PC-3 (cell line): ENCODE results near the gene TTYH2. TPM values are rescaled to one million over a fixed set of nuclear protein-coding genes. Genes with fewer than 3 reads are reported as not detected.
"Not testable (repeated sequence)": the region's sequence is repeated elsewhere in the genome, so short reads cannot be mapped to it uniquely, and the experiment has no call there.

Experiments used
- ATAC-seq: fragments of 200-7000 bp; cut with Tn5 transposase; 2 replicates; pipeline ENCODE4 v1.9.1; 2020; ENCODE audit warnings: mild to moderate bottlenecking, moderate library complexity
- BruUV-seq: library from RNA; stranded (reverse); fragments of 400-500 nt; replicated peaks from 2 replicates; lab custom pipeline; 2021; lab: Mats Ljungman, UMichigan
- CTCF ChIA-PET: fragments of 300-600 bp; sonication (Branson Sonifier 250); formaldehyde crosslinking; loops from one replicate; lab custom pipeline; 2022; ENCODE audit warnings: antibody characterized with exemption; lab: Charles Lee
- POLR2A ChIA-PET: fragments of 300-600 bp; sonication (Branson Sonifier 250); formaldehyde crosslinking; loops from one replicate; lab custom pipeline; 2022; ENCODE audit warnings: antibody characterized with exemption; ENCODE audit not compliant: unreplicated experiment; lab: Charles Lee
- DNase-seq: peaks from one replicate; pipeline ENCODE4 v3.0.0-alpha.2; 2015
- H2AFZ ChIP-seq: fragments of 300-600 bp; sonication (generic); 2 replicates; pipeline ENCODE4 v1.6.0; 2016; ENCODE audit warnings: antibody characterized with exemption, low read length
- H3F3A ChIP-seq: fragments of 300-600 bp; sonication (generic); one replicate; pipeline ENCODE4 v1.6.0; 2017; ENCODE audit warnings: antibody characterized with exemption, low read length, control low read depth, mild to moderate bottlenecking; ENCODE audit not compliant: unreplicated experiment
- H3K27ac ChIP-seq: fragments of 300-600 bp; sonication (generic); 2 replicates; pipeline ENCODE4 v1.5.1; 2016; ENCODE audit warnings: mild to moderate bottlenecking, low read length
- H3K27me3 ChIP-seq: fragments of 300-600 bp; sonication (generic); 2 replicates; pipeline ENCODE4 v1.6.1; 2016; ENCODE audit warnings: low read length, mixed read lengths
- H3K36me3 ChIP-seq: fragments of 300-600 bp; sonication (generic); 2 replicates; pipeline ENCODE4 v1.6.1; 2016; ENCODE audit warnings: low read depth, mixed run types, low read length, mixed read lengths
- H3K4me1 ChIP-seq: fragments of 300-600 bp; sonication (generic); 2 replicates; pipeline ENCODE4 v1.5.1; 2016; ENCODE audit warnings: low read length; ENCODE audit not compliant: insufficient read depth
- H3K4me2 ChIP-seq: fragments of 300-600 bp; sonication (generic); 2 replicates; pipeline ENCODE4 v1.6.0; 2016; ENCODE audit warnings: low read length
- H3K4me3 ChIP-seq: fragments of 300-600 bp; sonication (generic); 2 replicates; pipeline ENCODE4 v1.5.1; 2016; ENCODE audit warnings: mild to moderate bottlenecking, low read length, mixed read lengths
- H3K79me2 ChIP-seq: fragments of 300-600 bp; sonication (generic); 2 replicates; pipeline ENCODE4 v1.6.1; 2017; ENCODE audit warnings: low read length, mixed read lengths
- H3K9ac ChIP-seq: fragments of 300-600 bp; sonication (generic); 2 replicates; pipeline ENCODE4 v1.6.0; 2016; ENCODE audit warnings: mild to moderate bottlenecking, low read length
- H3K9me2 ChIP-seq: fragments of 300-600 bp; sonication (generic); replicated peaks from 2 replicates; pipeline ENCODE4 v1.6.1; 2016; ENCODE audit warnings: mixed run types, low read length, mixed read lengths
- H3K9me3 ChIP-seq: fragments of 300-600 bp; sonication (generic); 2 replicates; pipeline ENCODE4 v1.6.1; 2016; ENCODE audit warnings: low read length, mixed read lengths
- H4K20me1 ChIP-seq: fragments of 300-600 bp; sonication (generic); 2 replicates; pipeline ENCODE4 v1.6.1; 2016; ENCODE audit warnings: low read length, mixed read lengths
- EZH2 ChIP-seq: fragments of 300-600 bp; sonication (generic); IDR thresholded peaks from one replicate; pipeline ENCODE4 v1.6.1; 2017; ENCODE audit warnings: antibody characterized with exemption, mild to moderate bottlenecking, low read length; ENCODE audit not compliant: unreplicated experiment
- EZH2phosphoT487 ChIP-seq: fragments of 300-600 bp; sonication (generic); IDR thresholded peaks from 2 replicates; pipeline ENCODE4 v1.6.1; 2018; ENCODE audit warnings: mild to moderate bottlenecking, antibody characterized with exemption, low read length, borderline replicate concordance
- intact Hi-C: fragments of 100-400 bp; cut with micrococcal nuclease; formaldehyde crosslinking; loops from 2 replicates; pipeline ENCODE4 v1.9.0; 2023
- total RNA-seq: library from RNA; depleted of rRNA; stranded (reverse); fragments of >200 nt; gene quantifications from 2 replicates; pipeline ENCODE4 v1.2.3, GENCODE V29; 2014
- TF ChIP-seq, protein P1 (sequence below): fragments of 300-600 bp; sonication (generic); conservative IDR thresholded peaks from 2 replicates; pipeline ENCODE4 v1.5.1; 2017; ENCODE audit warnings: antibody characterized with exemption, low read depth, mild to moderate bottlenecking, low read length

Gene TTYH2
- total RNA-seq, 1 experiment from 2014 or later, result 17.6 TPM

DNA sequence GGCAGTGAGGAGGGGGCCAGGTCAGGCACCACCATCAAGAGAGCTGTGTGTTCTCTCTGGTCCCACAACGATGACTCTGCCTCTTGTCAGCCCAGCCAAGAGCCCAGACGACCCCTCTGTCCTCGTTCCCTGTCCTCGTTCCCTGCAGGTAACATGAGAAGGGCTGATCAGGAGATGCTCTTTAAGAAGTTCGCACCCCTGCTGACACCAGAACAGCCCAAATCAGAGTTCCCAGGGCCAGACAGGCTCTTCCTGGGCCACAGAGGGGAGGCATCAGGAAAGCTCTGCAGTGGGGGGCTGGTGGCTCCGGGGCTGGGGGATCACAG lies 47.1 kb downstream of the TTYH2 start:
- Histone ChIP-seq H2AFZ (no peak overlapping the region), H3K79me2 (no peaks in the 10 kb centered on the region), H3F3A (no peaks in the 10 kb centered on the region), H3K4me3 (no peak overlapping the region), H3K4me1 (peaks cover 8% of the 10 kb centered on the region), H3K27ac (no peak overlapping the region), H3K9ac (no peak overlapping the region), H3K9me2 (no peaks in the 10 kb centered on the region), H4K20me1 (no peaks in the 10 kb centered on the region), H3K9me3 (no peaks in the 10 kb centered on the region), H3K36me3 (no peaks in the 10 kb centered on the region), H3K4me2 (no peak overlapping the region), H3K27me3 (no peaks in the 10 kb centered on the region)
- intact Hi-C loops, result loop anchor here (1.0 kb wide), 1 partner anchor 40 kb away; no protein-coding TSS in a partner anchor
- ChIA-PET CTCF (interaction anchor here (1.1 kb wide), 1 partner anchor 53 kb away, joined by 3 read pairs; no protein-coding TSS in a partner anchor), POLR2A (no interaction called here)
- DNase-seq (no peak), ATAC-seq (no peak)
- BruUV-seq, result no TSS peak
- TF ChIP-seq EZH2phosphoT487 (no peak), EZH2 (no peak)
- TF ChIP-seq, protein P1, sequence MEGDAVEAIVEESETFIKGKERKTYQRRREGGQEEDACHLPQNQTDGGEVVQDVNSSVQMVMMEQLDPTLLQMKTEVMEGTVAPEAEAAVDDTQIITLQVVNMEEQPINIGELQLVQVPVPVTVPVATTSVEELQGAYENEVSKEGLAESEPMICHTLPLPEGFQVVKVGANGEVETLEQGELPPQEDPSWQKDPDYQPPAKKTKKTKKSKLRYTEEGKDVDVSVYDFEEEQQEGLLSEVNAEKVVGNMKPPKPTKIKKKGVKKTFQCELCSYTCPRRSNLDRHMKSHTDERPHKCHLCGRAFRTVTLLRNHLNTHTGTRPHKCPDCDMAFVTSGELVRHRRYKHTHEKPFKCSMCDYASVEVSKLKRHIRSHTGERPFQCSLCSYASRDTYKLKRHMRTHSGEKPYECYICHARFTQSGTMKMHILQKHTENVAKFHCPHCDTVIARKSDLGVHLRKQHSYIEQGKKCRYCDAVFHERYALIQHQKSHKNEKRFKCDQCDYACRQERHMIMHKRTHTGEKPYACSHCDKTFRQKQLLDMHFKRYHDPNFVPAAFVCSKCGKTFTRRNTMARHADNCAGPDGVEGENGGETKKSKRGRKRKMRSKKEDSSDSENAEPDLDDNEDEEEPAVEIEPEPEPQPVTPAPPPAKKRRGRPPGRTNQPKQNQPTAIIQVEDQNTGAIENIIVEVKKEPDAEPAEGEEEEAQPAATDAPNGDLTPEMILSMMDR, result no peak

DNA sequence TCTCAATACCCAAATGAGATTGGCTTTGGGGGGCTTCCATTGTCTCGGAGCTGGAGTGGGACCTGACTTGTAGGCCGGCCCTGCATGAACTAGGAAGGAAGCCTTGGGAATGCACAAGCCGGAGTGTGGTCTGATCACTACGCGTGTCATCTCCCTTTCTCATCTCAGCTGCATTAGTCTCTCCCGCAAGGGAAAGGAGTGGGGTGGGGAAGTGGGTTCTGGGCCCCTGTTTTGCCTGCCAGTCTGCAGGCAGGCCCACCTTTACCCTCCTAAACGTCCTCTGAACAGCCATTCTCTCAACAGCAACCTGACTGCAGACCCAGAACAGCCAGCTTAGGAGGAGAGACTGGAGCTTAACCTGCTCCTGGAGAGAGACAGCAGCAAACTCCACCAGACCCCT lies 49.2 kb downstream of the TTYH2 start:
- ATAC-seq, result no peak
- Histone ChIP-seq H3K9ac (no peak overlapping the region), H3K27me3 (peaks cover 11% of the 10 kb centered on the region; the same call in 1 of the 2 replicates), H4K20me1 (no peaks in the 10 kb centered on the region), H3K4me1 (peaks cover 8% of the 10 kb centered on the region), H3K4me2 (no peak overlapping the region), H3K27ac (no peak overlapping the region), H3F3A (no peaks in the 10 kb centered on the region), H3K79me2 (no peaks in the 10 kb centered on the region), H3K36me3 (no peaks in the 10 kb centered on the region), H2AFZ (no peak overlapping the region), H3K9me3 (no peaks in the 10 kb centered on the region), H3K4me3 (no peak overlapping the region), H3K9me2 (no peaks in the 10 kb centered on the region)
- no TSS peak for BruUV-seq
- CTCF ChIA-PET, result no interaction called here
- no peak for TF ChIP-seq EZH2
- TF ChIP-seq EZH2phosphoT487, result no peak
- TF ChIP-seq, protein P1, result no peak
- intact Hi-C loops, result no loop called here
- DNase-seq, result no peak
- POLR2A ChIA-PET, result no interaction called here

DNA sequence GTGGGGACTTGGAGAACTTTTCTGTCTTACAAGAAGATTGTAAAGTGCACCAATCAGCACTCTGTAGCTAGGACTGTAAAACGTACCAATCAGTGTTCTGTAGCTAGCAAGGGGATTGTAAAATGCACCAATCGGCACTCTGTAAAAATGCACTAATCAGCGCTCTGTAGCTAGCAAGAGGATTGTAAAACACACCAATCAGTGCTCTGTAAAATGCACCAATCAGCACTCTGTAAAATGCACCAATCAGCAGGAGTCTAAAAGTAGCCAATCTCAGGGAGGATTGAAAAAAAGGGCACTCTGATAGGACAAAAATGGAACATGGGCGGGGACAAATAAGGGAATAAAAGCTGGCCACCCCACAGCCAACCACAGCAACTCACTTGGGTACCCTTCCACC lies 53.7 kb downstream of the TTYH2 start:
- CTCF ChIA-PET, BruUV-seq: not testable (repeated sequence)

More for the DNA sequence above, 53.7 kb downstream of the TTYH2 start:
- ATAC-seq, H3K79me2 ChIP-seq, H4K20me1 ChIP-seq, H3K4me1 ChIP-seq, intact Hi-C loops, H3F3A ChIP-seq, H3K4me2 ChIP-seq, H3K9me3 ChIP-seq, DNase-seq, H3K36me3 ChIP-seq, POLR2A ChIA-PET, H2AFZ ChIP-seq, H3K27ac ChIP-seq, H3K4me3 ChIP-seq, H3K9ac ChIP-seq, H3K9me2 ChIP-seq: not testable (repeated sequence)
- peaks cover 33% of the 10 kb centered on the region for H3K27me3 ChIP-seq
